ENCODE data around the gene ZMIZ1.
"Not testable (repeated sequence)": the region's sequence is repeated elsewhere in the genome, so short reads cannot be mapped to it uniquely, and the experiment has no call there.

ZMIZ1 gene

DNA sequence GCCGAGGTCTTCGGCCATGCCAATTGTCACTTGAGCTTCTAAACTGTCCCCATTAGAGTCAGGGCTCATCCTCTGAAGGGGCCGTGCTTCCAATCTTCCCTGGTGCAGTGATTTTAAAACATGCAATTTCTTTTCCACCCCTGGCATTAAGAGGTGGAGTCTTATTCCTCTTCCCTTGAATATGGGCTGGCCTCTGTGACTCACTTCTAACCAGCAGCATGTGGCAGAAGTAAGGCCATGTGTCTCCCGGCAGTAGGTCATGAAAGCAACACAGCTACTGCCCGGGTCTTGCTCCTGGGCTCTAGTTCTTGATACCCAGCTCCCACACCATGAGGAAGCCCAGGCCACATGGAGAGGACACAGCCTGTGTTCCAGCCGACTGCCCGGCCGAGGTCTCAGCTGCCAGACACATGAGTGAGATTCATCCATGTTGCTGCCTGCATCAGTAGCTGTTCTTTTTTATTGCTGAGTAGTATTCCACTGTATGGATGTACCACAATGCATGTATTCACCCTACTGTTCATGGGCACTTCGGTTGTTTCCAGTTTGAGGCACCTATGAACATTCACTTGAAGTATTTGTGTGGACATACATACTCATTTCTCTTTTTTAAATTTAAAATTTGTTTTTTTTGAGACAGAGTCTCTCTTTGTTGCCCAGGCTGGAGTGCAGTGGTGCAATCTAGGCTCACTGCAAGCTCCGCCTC lies 264.0 kb downstream of the ZMIZ1 start:
- not testable (repeated sequence) for DNase-seq

DNA sequence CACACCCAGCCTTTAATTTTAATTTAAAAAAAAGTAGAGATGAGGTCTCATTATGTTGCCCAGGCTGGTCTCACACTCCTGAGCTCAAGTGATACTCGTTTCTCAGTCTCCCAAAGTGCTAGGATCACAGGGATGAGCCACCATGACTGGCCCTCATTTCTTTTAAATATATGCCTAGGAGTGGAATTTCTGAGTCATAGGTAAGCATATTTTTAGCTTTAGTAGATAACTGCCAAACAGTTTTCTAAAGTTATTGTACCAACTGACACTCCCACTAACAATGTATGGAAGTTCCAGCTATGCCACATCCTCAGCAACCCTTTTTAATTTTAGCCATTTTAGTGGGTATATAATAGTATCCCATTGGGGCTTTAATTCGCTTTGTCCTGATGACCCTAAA lies 264.7 kb downstream of the ZMIZ1 start:
- DNase-seq: peak; percentile 73

DNA sequence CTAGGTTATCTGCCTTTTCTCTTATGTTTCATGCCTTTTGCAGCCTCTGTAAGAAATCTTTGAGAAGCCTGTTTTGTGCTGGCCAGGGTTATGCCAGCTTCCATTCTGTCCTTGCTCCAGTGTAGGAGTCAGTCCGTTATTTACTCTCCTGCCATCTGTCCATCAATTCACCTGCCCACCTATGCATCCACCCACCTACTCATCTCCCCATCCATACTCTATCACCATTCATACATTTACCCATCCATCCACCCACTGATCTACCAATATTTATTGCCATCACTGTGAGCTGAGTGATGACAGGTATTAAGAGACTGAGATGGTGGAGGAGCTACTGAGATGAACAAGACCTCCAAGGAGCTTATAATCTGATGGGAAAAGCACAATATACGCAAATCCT lies 265.8 kb downstream of the ZMIZ1 start:
- no peak for DNase-seq

DNA sequence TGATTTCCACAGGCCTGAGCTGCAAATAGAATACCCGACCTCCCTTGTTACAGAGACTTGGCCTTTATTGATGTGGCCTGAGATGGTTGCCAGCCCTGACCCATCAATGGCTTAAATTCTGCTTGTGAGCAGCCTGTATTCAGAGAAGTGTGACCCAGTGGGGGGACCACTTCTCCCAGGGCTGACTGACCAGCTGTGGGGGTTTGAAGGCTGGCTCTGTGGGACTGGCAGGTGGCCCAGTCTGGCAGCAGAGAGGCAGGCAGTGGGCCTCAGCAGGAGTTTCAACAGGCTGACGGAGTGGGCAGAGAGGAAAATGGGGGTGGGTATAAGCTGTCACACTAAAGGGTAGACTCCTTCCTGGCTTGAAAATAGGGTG lies 266.3 kb downstream of the ZMIZ1 start:
- no peak for DNase-seq

DNA sequence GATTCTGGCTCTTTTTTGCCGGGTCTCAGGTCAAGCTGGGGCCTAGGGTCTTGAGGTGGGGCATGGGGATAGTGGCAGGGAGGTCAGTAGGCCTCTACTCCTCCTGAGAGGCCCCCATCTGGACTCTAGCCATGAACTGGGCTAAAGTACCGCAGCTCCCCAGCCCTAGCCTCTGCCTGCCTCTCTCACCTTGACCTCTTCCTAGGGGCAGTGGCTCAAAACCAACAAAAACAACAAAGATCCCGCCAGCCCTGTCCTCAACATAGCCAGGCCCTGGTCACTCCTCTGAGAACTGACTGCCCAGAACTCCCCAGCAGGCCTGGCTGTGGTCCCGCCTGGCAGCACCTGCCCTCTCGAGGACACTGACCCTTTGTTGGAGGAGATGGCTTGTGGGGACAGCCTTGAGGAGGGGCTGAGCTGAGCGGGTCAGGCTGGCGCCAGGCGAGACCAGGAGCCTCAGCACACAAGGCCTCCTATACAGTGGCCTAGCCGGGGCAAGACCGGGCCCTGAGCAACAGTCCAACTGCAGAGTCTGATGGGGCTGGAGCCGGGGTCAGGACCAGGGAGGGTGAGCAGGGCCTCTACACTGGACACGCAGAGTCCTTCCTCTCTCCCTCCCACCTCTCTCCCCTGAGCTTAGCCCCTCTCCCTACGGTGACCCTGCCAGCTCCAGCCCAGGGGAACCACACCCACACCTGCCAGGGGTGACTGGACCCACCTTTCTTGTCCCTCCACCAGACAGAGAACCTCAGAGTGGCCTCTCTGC lies 266.9 kb downstream of the ZMIZ1 start:
- DNase-seq: no peak

DNA sequence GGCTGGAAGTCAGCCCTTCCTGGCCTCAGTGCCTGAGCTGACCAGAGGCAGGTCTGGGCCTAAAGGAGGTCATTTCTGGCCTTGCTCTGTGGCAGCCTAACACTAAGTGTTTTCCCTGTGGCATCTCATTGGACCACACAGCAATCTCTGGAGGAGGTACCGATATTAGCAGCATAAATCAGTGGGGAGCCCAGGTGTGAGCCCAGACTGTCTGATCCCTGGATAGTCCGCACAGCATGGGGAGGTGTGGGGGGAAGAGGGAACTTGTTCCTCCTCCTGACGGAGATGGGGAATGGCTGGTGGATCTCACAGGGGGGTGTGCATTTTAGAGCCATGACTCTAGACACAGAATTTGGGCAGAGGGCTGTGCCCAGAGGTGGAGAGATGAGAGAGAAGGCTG lies 267.5 kb downstream of the ZMIZ1 start:
- no peak for DNase-seq

DNA sequence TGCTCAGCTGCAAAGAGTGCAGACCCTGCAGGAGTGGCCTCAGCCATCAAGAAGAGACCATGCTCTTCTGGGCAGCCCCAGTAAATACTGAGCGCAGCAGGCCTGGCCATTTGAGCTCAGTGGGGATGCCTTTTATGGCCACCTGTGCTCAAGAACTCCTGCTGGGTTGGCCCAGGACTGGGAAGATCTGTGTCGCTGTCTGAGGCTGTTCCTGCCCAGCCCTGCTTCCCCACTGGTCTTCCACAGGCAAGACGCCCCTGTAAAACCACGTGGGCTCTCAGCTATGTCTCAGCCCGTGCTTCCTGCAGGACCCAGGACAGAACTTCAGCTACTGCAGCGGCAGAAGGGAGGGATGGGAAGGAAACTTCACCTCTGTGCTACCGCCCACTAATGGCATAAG lies 268.0 kb downstream of the ZMIZ1 start:
- DNase-seq: peak; percentile 30

DNA sequence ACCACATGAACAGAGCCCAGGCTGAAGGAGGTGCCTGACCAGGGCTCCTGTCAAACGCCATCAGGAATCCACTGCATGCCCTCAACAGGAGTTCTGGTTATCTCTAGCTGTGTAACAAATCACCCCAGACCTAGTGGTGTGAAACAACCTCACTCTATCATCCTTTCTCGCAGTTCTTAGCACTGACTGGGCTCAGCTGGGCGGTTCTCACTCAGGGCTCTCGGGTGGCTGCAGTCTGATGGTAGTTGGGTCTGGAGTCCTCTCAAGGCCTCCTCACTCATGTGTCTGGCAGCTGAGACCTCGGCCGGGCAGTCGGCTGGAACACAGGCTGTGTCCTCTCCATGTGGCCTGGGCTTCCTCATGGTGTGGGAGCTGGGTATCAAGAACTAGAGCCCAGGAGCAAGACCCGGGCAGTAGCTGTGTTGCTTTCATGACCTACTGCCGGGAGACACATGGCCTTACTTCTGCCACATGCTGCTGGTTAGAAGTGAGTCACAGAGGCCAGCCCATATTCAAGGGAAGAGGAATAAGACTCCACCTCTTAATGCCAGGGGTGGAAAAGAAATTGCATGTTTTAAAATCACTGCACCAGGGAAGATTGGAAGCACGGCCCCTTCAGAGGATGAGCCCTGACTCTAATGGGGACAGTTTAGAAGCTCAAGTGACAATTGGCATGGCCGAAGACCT lies 269.2 kb downstream of the ZMIZ1 start:
- DNase-seq: not testable (repeated sequence)

DNA sequence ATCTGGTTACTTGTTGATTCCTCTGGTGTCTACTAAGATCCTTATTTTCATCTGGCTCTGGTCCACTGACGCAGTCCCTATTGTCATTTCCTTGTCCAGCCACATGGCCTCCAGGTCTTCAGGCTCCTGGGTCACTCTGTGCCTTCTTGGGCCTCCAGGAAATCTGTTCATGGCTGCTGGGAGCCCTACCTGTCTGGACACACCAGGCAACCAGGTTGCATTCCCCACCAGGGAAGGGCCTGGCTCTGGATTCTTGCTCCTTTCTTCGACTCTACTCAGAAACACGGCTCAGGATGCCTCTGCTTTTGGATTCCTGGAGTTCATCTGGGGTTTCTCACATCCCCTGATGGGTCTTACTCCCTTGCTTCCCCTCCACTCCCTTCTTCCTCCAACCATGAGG lies 270.5 kb downstream of the ZMIZ1 start:
- no peak for DNase-seq

DNA sequence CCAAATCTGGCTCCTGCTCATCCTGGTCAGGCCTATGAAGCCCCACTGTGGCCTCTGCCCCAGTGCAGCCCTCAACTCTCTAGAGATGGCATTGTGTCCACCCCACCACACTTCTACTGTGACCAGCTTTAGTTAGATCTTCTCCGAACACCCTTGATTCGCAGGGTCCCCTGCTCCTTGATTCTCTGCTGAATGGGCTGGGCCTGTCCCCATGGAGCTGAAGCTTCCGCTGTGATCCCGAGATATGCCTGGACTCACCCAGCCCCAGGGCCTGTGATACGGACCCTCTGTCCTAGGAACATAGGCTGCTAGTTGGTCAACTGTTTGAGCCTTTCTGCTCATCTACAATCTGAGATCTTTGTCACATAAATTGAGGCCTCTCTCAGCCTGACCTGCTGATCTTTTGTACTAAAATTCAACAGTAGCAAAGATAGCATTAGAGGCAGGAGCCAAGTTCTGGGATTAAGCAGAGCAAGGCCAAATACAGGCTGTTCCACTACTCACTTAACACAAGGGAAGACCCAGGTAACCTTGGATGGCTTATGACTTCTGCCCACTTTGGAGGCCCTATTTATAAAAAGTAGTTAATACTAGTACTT lies 272.0 kb downstream of the ZMIZ1 start:
- no peak for DNase-seq

DNA sequence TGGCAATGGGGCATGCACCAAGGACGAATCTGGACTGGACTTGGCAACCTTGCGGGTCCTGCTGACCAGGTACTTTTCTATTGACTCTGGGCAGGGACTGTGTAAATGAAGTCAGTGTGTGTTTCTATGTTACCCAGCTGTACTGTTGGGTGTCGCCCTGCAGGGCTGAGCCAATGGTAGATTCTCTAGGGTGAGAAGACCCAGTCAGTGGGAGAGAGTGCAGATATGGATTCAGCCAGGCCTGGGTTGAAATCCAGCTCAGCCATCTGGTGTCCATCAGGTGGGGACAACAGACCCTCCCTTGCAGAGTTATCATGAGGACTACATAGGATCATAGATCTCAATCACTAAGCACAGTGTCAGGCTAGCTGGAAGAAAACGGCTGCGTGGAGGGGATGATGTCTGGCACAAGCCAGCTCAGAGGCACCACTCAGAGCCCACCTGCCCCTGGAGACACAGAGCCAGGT lies 273.6 kb downstream of the ZMIZ1 start:
- DNase-seq: no peak

DNA sequence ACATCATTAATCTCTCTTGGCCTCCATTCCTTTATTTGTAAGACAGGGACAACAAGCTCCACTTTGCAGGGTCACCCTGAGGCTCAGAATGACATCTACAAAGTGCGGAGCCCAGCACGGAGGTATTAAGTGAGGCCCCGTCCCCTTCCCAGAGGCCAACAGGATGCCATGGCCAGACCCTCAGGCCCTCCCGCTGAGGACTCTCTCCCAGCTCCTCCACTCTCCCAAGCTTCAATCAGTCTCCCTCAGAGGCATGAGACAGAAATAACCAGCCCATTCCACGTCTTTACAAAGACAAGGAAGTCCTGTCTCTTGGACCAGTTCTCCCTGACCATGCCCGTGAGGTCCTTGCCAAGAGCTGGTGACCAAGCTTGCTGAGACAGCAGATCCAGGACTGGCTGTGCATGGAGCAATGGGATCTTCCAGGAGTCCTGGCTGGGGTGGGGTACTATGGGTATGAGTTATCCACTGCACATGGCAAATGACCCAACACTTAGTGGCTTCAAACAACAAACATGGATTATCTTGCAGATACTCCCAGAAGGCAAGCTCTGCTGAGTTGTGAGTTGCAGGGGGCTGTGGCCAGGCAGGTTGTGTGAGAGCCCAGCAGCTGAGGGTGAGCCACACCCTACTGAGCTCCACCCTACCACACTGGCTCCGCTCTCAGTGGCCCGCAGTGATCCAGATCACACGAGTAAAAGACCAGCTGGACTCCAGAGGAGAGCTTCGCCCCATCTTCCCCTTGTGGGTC lies 274.2 kb downstream of the ZMIZ1 start:
- DNase-seq: no peak

DNA sequence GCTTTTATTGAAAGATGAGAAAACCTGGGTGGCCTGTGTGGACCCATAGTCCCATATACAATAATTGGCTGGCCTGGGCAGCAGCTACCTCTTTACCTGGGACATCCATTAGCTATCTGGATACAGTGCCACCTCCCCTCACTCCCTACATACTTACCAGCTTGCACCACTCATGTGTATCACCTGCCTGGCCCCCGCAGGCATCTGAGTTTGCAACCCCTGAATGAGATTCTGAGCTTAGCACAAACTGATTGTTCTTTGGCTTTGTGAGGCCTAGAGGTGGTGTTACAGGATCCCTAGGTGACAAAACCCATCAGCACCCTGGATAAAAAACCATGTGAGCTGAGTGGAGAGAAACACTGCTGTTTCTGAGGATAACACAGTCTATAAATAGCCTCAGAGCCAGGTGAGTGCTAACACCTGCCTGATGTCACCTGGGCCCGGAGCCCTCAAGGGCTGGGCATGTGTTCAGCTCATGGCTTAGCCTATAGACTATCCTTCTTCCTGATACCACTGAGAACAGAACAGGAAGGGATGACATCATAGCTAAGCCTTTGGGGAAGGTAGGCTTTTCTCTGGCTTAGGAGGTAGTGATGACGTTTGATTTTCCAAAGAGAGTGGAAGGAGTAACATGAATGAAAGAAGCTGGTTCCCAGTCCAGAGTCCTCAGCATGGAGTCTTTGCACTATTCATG lies 275.9 kb downstream of the ZMIZ1 start:
- DNase-seq: no peak

DNA sequence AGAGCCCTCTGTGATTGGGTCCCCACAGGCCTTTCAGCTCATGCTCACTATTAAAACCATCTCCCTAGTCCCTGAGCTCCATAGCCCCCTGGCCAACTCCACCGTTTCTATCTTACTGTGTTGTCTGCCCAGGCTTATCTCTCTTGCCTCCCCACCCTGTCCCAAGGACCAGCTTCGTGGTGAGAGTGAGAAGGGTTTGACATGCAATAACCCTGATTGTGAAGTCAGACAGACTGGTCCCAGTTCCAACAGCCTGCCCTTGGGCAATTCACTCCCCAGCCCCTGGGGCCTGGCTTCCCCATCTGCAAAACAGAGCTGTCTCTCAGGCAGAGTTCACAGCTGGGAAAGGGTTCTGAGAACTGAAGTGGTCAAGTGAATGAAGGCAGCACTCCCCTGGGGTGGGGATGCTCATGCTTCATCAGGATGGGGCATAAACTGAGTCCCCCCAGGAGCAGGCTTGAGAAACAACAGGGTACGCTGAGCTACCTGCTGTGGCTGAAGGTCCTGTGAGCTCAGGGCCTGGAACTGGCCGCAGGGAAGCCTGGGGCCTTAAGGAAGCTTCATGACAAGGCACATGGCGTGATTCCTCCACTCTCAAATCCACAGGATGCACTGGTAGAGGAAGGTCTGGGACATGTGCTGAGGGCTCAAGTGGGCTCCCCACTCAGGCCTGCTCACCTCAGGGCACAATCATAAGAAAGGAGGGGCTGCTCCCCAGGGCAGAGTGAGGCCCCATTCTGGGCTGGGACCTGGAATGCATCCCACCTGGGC lies 276.7 kb downstream of the ZMIZ1 start:
- no peak for DNase-seq

DNA sequence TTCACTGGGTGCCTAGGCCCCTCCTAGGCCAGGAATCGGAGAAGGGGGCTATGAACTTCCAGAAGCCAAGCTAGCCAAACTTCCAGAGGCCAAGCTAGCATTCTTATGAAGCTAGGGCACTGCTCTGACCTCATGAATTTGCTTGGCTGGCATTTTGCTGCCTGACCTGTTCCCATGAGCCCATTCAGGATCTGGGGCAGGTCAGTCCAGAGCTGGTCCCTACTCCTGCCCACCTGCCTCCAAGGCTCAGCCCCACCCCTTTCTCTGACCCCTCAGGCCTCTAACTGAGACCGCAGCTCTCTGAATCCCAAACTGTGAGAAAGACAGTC lies 277.2 kb downstream of the ZMIZ1 start:
- no peak for DNase-seq

DNA sequence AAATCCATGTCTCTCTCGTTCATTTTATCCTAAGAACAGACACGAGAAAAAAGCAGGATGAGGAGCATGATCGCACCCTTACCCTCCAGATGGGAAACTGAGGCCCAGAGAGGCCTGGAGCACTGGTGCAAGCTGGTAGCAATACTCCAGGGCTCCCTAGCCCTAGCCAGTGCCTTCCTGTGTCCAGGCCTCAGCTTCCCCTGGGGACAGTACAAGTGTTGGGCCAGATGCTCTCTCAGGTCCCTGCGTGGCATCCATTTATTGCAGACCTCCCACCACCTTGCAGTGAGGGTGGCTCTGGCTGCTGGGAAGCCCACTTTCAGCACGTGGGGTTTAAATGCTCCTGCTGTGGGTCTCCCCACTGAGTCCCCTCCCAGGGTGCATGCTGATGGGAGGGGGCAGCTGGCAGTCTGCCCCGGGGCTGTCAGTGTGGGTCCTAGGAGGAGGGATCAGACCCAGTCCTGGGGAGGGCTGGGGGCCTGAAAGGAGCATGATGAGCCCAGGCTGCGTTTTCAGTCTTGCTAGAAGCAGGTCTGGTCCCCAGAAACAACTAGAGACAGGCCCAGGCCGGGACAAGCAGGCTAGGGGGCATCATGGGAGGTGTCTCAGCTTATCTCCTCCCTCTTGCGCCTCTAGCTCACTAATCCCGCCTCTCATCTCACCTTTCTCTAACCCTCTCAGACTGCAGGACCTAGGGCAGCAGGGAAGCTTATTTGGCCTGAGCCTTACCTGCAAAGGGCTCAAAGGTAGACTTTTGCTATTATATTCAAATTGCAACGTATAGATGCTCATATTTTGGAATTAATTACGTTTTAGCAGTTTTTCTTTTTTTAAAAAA lies 277.8 kb downstream of the ZMIZ1 start:
- no peak for DNase-seq

DNA sequence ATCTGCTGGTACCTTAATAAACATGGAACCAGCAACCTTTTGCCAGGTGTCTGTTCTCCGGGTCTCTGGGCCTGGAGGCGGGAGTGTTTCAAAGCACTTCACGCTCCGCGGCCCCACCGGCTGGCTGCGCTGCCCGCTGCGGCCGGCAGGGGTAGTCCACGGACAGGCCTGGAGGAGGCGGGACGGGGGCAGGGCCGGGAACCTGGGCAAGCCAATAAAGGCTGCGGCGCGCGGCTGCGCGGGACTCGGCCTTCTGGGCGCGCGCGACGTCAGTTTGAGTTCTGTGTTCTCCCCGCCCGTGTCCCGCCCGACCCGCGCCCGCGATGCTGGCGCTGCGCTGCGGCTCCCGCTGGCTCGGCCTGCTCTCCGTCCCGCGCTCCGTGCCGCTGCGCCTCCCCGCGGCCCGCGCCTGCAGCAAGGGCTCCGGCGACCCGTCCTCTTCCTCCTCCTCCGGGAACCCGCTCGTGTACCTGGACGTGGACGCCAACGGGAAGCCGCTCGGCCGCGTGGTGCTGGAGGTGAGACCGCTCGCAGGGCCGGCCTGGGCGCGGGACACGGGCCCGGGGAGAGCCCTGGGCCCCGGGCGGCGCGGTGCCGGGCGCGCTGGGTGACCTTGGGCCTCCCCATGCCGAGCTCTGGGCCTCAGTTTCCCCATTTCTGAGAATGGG lies 278.6 kb downstream of the ZMIZ1 start, which contains the start of gene PPIF:
PPIF (plus strand) TSS at position 244 of the 668 bp plus-strand sequence; CDS start at position 324, 80 bp downstream.
- DNase-seq: peak; percentile 90

DNA sequence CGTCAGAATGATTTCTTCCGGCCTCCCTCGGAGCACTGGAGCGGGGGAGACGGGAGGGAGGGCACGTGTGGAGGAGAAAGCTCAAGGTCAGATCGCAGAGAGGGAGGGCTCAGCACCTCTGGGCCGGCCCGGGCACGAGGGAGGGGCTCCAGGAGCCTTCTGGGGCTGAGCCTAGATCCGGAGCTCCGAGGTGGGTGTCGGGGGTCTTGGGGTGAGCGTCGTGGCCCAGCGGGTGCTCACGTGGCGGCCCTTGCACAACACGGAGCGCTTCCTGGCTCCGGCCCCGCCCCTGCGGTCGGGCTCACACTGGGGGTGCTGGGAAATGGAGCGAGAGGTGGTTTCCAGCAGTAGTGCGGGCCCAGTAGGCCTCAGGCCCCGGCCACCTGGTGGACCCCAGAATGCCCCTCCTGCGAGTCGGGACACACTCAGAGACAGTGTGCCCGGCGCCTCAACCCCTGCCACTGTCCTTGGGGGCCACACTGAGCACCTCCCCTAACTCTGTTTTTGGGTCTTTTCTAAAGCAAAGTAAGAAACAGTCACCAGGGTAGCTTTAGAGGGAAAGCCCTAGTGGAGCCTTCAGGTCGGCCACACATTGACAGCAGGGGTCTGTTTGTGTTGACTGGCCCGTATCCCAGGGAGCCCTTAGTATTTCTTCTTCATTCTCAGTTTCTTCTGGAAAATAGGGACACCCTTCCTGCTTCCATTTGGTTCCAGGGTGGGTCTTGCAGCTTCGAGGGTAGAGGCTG lies 279.3 kb downstream of the ZMIZ1 start:
- peak; percentile 66 for DNase-seq

DNA sequence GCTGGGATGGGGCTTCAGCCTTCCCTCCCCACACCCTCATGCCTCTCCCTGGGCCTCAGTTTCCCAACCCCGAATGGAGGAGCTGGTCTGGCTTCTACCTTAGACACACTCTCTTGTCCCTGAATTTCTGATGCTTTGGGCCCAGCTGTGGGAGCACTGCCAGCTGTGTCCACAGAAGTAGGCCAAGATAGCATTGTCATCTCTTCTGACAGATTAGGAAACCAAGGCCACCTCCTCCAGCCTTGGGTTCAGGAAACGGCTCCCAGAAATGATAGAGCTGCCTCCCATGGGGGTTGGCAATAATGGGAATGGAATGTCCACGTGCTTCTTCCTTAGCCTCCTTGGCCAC lies 279.8 kb downstream of the ZMIZ1 start:
- no peak for DNase-seq
